GM18526 (cell line): ENCODE data around the gene CLEC1A.

ENCODE experiments used
- POLR2A ChIP-seq: IDR thresholded peaks from 3 replicates; pipeline ENCODE4 v1.6.1; 2011; ENCODE audit not compliant: insufficient read length; ENCODE audit errors: extremely low read depth

The CLEC1A gene

DNA sequence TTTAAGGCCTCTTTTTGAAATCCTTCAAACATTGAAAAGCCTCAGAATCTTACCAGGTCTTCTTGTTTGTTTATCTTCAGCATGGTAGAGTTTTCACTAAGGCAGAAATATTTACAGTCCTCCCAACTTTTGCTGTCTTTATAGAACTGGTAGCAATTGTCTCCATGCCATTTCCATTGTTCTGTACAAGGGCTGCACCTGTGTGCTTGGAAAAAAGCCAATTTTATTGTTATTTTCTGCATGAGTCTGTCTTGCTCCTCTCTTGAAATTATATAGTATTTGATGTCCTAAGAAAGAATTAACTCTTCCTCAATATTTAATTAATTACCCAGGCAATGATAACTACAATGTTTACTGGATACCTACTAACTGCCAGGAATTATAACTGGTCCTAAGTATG lies 23.3 kb downstream of the CLEC1A start:
- TF ChIP-seq POLR2A, result no peak

DNA sequence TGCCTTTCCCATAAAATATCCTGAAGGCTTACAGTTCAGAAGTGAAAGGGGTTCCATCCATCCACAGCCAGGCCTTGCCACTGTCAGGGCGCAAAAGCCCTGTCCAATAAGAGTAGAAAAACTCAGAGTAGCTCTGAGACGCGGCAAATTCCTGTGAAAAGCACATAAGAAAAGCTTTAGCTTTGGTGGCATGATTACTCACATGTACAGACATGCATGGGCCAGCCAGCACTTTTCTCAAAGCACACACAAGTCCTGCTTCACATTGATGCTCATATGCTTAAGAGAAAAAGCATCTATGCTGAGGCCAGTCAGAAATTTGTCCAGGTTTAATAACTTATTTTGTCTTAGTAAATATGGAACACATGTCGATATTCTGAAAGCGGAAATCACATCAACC lies 25.5 kb downstream of the CLEC1A start:
- TF ChIP-seq POLR2A, result no peak

DNA sequence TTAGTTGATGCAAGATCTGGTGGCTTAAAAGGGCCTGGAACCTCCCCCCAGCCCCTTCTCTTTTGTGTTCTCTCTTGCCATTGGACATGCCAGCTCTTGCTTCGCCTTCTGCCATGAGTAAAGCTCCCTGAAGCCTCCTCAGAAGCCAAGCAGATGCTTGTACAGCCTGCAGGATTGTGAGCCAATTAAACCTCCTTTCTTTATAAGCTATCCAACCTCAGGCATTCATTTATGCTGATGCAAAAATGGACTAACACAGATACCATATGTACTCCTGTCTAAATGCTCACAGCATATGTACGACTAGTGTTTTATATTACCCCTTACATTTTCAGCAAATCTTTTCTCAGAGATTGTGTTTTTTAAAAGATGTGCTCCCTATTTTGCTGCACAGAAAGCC lies 26.7 kb downstream of the CLEC1A start:
- no peak for TF ChIP-seq POLR2A

DNA sequence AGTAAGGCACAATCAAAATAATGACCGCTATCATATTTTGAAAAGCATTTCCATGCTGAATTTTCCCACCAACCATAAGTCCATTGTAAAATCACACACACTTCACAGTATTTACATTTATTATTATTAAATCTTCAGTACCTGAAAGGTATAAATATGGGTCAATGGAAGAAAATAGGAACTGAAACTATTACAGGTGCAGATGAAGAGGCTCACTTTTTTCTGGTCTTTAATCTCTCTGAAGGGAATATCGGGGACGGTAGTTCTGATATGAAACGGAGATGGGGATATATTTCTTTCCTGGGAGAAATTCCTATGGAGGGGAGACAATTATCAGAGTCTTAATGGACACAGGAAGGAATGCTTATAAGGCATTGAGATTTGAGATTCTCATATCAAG lies 28.4 kb downstream of the CLEC1A start:
- TF ChIP-seq POLR2A, result no peak

DNA sequence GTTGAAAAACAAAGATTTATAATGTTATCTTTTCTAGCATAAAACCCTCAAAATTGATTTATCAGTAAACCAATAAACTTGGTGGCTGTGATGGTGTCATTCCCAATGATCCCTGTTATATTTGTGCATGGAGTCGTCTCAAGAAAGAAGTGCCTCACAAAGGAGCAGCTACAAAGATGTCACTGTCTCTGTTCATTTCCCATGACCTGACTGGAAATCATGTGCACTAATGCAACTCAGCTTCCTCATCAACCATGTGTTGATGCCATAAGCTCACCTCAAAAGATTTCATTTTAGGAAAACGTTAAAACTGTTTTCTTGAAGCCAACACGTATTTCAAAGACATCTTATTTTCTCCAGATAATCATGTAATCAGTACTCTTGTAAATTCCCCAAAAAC lies 28.8 kb downstream of the CLEC1A start:
- no peak for TF ChIP-seq POLR2A

DNA sequence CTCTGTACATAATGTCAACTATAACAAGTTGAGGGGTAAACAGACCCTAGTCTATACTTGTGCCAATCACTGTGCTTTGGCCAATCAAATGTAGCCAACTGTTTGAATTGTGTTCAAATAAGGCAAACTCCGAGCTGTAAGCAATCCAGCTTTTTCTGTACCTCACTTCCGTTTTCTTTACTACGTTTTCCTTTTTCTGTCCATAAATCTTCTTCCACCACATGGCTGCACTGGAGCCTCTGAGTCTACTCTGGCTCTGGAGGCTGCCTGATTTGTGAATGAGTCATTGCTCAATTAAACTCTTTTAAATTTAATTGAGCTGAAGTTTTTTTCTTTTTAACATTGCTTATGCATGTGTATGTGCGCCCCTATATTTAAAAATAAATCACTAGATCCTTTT lies 29.7 kb downstream of the CLEC1A start:
- no peak for TF ChIP-seq POLR2A

DNA sequence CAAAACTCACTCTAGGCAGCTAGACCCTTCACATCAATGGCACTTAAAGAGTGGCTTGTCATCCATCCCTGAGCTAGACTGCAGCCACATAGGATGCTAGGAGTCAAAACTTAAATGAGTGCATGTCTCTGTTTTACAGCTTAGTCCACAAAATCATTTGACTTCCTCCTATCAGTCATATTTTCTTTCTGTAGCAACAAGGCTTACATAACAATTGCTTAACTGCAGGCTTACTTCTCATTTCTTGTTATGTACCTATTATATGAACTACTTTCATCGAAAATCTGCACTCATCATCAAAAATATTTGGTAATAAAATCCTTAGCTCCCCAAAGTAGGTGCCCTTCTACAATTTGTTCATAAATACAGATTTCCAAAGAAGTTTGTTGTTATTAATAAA lies 30.1 kb downstream of the CLEC1A start:
- no peak for TF ChIP-seq POLR2A

DNA sequence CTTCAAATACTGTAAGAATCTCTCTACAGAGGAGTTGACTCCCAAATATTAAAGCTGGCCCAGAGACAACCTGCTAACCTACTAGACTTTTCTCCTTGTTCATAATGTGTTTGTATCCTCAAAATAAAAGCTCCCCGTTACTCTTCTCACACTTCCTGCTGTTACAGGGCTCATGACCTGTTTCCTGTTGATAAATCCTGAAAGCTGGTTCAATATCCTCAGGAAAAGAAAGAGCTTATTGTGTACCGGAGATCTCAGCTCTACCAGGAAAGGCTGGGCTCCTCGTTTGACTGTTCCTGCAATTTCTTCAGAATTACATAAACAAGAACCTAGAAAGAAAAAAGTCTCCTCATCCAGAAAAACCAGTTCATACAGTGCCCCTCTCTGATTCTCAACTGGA lies 30.8 kb downstream of the CLEC1A start:
- no peak for TF ChIP-seq POLR2A

DNA sequence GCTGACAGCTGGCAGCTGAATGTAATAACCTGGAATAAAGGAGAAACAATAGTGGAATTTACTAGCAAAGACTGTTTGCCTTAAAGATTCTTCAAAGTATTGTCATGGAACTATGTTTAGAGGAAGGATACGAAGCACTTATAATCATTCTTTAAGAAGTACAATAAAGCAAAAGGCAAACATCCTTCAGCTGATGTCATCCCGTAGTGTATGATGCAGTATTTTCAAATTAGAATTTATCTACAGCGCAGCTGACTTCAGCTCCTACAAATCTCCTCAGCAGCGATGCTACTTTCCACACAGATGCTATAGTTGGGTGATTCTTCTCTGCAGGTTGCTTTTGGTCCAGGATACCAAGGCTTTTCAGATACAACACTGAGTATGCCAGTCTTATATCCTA lies 31.5 kb downstream of the CLEC1A start:
- TF ChIP-seq POLR2A, result no peak

DNA sequence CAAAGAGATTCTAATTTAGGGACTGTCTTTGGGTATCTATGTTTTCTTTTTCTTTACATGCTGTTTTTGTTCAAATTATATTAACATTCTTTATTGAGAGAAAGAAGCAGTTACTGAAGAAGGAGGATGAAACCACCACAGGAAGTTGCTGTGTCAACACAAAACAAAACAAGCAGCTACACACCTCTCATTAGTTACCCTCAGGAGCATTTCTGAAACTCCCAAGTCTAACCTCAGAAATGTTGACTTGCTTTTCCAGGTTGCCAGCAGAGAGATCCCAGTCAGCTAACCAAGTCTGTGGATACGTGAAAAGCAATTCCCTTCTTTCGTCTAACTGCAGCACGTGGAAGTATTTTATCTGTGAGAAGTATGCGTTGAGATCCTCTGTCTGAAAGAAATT lies 33.5 kb downstream of the CLEC1A start:
- no peak for TF ChIP-seq POLR2A

DNA sequence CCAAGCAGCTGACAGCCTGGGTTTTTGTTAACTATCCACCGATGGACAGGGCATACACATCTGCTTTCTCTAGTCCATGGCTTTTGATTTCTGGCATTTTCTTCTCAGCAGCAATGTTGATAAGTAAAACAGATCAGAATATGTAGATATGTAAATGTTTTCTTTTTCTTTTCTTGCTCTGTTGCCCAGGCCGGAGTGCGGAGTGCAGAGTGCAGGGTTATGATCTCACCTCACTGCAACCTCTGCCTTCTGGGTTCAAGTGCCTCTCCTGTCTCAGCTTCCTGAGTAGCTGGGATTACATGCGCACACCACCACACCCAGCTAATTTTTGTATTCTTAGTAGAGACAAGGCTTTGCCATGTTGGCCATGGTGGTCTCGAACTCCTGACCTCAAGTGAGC lies 40.4 kb downstream of the CLEC1A start:
- TF ChIP-seq POLR2A, result no peak

DNA sequence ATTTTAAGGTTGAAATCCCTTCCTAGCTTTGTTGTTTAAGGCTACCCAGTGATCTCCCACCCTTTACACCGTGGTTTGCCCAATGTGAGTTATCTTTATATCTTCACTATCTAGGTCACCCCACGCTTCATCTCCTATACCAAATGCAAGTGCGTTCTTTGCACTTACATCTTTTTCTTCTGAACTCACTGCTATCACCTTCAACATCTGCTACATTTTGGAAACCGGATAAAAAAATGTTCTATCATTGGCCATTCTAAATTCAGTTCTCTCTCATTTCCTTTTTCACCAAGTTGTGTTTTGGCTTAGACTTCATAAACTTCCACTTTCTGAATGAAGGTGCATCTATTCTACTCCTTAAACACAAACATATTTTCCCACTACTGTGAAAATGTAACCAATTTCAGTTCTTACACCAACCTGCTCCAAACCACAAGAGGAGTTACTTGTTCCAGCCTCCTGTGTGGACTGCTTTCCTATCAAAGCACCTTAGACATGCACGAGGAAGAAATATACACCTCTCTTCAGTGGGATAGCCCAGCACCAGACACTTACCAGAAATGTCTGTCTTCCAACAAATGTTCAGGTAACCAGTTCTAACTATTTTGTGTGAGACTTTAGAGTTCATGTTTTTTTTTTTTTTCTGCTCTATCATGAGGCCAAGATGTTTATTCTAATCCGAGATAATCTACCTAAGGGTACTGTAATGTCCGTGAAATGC lies 46.4 kb downstream of the CLEC1A start:
- no peak for TF ChIP-seq POLR2A

DNA sequence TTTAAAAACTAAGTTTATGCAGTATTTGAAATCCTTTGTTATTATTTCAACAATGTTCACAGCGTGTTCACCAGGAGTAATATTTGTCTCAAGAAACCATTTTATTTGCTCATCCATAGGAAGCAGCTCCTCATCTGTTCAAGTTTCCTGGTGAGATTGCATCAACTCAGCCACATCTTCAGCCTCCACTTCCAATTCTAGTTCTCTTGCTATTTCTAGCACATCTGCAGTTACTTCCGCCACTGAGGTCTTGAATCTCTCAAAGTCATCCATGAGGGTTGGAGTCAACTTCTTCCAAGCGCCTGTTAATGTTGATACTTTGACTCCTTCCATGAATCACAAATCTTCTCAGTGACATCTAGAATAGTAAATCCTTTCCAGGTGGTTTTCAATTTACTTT lies 50.3 kb downstream of the CLEC1A start:
- no peak for TF ChIP-seq POLR2A

DNA sequence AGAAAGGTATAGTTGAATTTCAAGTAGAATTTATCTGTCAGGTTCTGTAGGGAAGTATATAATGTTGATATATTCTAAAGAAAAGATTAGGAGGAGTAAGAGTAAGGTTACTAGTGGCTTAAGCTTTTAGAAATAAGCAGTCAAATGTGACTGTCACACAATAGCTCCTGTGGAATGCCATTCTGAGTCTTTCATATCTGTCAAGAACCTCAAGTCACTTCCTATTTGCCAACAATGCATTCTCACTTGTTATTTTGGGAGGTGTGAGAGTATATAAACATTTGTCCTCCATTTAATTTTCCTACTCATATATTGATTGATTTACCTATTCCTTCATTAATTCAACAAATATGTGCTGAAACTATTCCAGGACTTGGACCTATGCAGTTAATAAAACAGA lies 56.6 kb downstream of the CLEC1A start:
- TF ChIP-seq POLR2A, result no peak

DNA sequence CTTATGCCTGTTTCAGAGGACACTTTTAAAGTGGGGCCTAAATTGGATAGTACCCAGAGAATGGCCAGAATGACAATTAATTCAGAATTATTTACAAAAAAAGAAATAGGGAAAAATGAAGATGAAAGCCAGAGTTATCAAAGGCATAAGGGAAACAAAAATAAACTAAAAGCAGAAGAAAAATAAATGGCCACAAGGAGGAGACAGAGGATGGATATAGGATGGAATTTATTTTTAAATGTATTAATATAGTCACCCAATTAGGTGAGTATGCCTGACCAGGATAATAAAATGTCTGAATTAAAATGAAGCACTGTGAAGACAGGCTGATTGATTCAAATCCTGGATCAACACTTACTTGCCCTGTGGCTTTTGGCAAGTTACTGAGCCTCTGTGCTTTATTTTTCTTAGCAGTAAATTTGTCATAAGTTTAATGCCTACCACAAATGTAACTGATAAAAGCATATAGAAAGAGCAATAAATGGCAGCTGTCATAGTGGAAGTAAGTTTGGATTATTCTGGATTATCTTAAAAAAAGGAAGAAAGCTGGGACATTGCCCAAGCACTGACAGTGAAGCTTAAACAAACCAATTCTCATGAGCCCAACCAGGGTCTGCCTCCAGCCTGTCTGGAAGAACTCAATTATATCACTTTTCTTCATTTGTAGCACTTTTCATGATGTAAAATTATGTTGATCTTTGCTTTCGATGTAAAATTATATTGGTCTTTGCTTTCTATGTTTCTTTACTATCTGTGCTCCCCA lies 64.8 kb downstream of the CLEC1A start:
- no peak for TF ChIP-seq POLR2A

DNA sequence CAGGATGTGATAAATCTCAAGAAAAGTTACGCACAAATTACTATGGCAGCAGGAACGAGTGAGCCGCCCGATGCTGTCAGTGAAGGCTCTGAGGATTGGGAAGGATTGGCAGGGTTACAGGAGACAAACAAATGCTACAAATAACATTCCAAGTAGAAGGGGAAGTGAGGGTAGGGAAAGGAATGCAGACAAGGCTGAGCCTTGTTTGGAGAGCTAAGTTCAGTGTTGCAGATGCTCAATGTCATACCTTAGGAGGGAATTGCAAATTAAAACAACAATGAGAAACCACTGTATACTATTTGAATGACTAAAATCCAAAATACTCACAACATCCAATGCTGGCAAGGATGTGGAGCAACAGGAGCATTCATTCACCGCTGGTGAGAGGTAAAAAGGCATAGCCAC lies 67.0 kb downstream of the CLEC1A start:
- TF ChIP-seq POLR2A, result no peak

DNA sequence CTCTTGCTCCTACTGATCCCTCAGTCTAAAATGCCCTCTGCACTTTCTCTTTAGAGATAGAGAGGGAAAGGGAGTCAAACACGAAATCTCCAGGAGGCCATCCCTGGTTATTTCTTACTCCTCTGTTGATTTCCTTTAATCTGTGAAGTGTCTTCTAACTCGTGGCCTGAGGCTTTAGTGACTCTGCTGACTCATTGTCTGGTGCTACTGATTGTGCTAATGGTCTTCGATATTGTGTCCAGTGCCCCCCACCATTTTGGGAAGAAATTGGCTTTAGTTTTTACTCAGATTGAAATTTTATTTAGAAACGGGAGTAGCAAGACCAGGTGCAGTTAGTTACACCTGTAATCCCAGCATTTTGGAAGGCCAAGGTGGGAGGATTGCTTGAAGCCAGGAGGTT lies 67.5 kb downstream of the CLEC1A start:
- TF ChIP-seq POLR2A, result no peak

DNA sequence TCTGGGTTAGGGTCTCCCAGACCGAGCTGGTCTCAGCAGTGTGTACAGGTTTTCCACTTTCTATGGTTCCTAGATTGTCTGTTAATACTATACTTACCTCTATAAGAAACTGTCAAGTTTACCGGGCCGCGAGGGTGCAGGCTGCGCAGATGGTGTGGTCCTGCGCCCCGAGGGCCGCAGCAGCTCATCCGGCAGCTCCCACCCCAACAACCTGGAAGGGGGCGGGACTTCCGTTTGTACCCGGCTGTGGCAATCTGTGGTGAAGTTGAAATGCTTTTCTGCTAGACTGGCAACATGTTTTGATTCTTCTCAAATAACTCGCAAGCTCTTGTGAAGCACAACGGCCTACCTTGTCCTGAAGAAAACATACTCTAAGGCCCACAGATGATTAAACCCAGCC lies 68.3 kb downstream of the CLEC1A start, which contains the start of gene CLEC9A:
CLEC9A (plus strand) TSS at position 237 of the 400 bp plus-strand sequence. CDS start 22,006 bp downstream, outside the sequence.
- no peak for TF ChIP-seq POLR2A
